A549 (cell line): ENCODE measurements around the gene AURKA.

Source experiments
- CEBPB ChIP-seq, 2 experiments: fragments of >200 bp in 1 of 2; sonication (Bioruptor Twin) in 1 of 2; formaldehyde crosslinking in 1 of 2; IDR thresholded peaks; 2 replicates each; pipeline ENCODE4 v1.6.1; 2012 to 2016
- HDAC2 ChIP-seq: fragments of 200-600 bp; sonication (generic); IDR thresholded peaks from 2 replicates; pipeline ENCODE4 v1.6.1; 2016
- JUN ChIP-seq, 2 experiments: fragments of >200 bp; sonication (Bioruptor Twin); formaldehyde crosslinking; IDR thresholded peaks; 2 replicates in 1 of 2; 3 replicates in 1 of 2; pipeline ENCODE4 v1.6.1; 2016 to 2017
- POLR2A ChIP-seq: IDR thresholded peaks from 2 replicates; pipeline ENCODE4 v1.6.1; 2012; ENCODE audit warnings: mild to moderate bottlenecking, low read length
- SMC3 ChIP-seq: fragments of >200 bp; sonication (Bioruptor Twin); formaldehyde crosslinking; IDR thresholded peaks from 3 replicates; pipeline ENCODE4 v1.6.1; 2018; ENCODE audit warnings: inconsistent platforms
- TF ChIP-seq, protein P1 (sequence below): fragments of >200 bp; sonication (Bioruptor Twin); formaldehyde crosslinking; IDR thresholded peaks from 3 replicates; pipeline ENCODE4 v1.5.1; 2016
- TF ChIP-seq, protein P2 (sequence below): fragments of 450-650 bp; IDR thresholded peaks from 2 replicates; pipeline ENCODE4 v1.6.1; 2014; ENCODE audit warnings: antibody characterized with exemption
- TF ChIP-seq, protein P3 (sequence below): fragments of 200-600 bp; sonication (generic); IDR thresholded peaks from 2 replicates; pipeline ENCODE4 v1.6.1; 2016; ENCODE audit warnings: antibody characterized with exemption, mild to moderate bottlenecking, moderate library complexity
- TF ChIP-seq, protein P4 (sequence below): fragments of 150-350 bp; IDR thresholded peaks from 2 replicates; pipeline ENCODE4 v1.6.1; 2014; ENCODE audit warnings: low read depth, mild to moderate bottlenecking, low read length

DNA sequence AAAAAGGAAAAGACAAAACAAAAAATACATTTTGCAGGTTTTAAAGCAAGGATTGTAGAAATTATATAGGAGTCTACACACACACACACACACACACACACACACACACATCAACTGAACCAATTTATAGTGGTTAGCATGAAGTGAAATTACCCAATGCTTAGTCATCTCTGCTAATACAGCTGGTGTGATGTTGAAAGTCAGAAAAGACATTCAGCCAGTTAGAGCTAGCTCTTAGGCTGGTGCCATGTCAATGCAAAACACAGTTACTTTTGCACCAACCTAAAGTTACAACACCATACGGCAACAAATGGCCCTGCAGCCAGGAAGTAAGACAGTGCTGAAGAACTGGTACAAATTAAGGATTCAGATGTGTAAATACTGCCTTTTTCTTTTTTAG lies 18.1 kb downstream of the AURKA start:
- TF ChIP-seq CEBPB (IDR thresholded peaks at IDR 0.05) (peak; percentile 46 to 76; a peak in 3 of 4 replicates), POLR2A (no peak), JUN (IDR thresholded peaks at IDR 0.05) (no peak), SMC3 (no peak), HDAC2 (no peak)
- TF ChIP-seq, protein P1, sequence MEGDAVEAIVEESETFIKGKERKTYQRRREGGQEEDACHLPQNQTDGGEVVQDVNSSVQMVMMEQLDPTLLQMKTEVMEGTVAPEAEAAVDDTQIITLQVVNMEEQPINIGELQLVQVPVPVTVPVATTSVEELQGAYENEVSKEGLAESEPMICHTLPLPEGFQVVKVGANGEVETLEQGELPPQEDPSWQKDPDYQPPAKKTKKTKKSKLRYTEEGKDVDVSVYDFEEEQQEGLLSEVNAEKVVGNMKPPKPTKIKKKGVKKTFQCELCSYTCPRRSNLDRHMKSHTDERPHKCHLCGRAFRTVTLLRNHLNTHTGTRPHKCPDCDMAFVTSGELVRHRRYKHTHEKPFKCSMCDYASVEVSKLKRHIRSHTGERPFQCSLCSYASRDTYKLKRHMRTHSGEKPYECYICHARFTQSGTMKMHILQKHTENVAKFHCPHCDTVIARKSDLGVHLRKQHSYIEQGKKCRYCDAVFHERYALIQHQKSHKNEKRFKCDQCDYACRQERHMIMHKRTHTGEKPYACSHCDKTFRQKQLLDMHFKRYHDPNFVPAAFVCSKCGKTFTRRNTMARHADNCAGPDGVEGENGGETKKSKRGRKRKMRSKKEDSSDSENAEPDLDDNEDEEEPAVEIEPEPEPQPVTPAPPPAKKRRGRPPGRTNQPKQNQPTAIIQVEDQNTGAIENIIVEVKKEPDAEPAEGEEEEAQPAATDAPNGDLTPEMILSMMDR: no peak
- TF ChIP-seq, protein P2, sequence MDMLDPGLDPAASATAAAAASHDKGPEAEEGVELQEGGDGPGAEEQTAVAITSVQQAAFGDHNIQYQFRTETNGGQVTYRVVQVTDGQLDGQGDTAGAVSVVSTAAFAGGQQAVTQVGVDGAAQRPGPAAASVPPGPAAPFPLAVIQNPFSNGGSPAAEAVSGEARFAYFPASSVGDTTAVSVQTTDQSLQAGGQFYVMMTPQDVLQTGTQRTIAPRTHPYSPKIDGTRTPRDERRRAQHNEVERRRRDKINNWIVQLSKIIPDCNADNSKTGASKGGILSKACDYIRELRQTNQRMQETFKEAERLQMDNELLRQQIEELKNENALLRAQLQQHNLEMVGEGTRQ: no peak
- TF ChIP-seq, protein P3, sequence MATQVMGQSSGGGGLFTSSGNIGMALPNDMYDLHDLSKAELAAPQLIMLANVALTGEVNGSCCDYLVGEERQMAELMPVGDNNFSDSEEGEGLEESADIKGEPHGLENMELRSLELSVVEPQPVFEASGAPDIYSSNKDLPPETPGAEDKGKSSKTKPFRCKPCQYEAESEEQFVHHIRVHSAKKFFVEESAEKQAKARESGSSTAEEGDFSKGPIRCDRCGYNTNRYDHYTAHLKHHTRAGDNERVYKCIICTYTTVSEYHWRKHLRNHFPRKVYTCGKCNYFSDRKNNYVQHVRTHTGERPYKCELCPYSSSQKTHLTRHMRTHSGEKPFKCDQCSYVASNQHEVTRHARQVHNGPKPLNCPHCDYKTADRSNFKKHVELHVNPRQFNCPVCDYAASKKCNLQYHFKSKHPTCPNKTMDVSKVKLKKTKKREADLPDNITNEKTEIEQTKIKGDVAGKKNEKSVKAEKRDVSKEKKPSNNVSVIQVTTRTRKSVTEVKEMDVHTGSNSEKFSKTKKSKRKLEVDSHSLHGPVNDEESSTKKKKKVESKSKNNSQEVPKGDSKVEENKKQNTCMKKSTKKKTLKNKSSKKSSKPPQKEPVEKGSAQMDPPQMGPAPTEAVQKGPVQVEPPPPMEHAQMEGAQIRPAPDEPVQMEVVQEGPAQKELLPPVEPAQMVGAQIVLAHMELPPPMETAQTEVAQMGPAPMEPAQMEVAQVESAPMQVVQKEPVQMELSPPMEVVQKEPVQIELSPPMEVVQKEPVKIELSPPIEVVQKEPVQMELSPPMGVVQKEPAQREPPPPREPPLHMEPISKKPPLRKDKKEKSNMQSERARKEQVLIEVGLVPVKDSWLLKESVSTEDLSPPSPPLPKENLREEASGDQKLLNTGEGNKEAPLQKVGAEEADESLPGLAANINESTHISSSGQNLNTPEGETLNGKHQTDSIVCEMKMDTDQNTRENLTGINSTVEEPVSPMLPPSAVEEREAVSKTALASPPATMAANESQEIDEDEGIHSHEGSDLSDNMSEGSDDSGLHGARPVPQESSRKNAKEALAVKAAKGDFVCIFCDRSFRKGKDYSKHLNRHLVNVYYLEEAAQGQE: no peak
- TF ChIP-seq, protein P4, sequence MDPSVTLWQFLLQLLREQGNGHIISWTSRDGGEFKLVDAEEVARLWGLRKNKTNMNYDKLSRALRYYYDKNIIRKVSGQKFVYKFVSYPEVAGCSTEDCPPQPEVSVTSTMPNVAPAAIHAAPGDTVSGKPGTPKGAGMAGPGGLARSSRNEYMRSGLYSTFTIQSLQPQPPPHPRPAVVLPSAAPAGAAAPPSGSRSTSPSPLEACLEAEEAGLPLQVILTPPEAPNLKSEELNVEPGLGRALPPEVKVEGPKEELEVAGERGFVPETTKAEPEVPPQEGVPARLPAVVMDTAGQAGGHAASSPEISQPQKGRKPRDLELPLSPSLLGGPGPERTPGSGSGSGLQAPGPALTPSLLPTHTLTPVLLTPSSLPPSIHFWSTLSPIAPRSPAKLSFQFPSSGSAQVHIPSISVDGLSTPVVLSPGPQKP: no peak
